Gastrocnemius medialis (tissue), 4 donors: ENCODE results near the gene HBM. TPM values are rescaled to one million over a fixed set of nuclear protein-coding genes. Genes with fewer than 3 reads are reported as not detected.
"Not testable (repeated sequence)": the region's sequence is repeated elsewhere in the genome, so short reads cannot be mapped to it uniquely, and the experiment has no call there.

Source experiments
- ATAC-seq, 2 donors: fragments of 150-250 bp; one replicate each; pipeline ENCODE4 v1.9.1; 2016
- DNase-seq, 2 donors: peaks; one replicate each; pipeline ENCODE4 v3.0.0-alpha.2; 2019
- H3K27ac ChIP-seq, 4 donors: fragments of 200-600 bp; sonication (generic); 1 replicate in 1 of 4; 2 replicates in 3 of 4; pipeline ENCODE4 v1.5.1; 2016 to 2018; ENCODE audit warnings: mild to moderate bottlenecking in 2 of 4, moderate library complexity in 1 of 4
- H3K27me3 ChIP-seq, 3 donors: fragments of 200-600 bp; sonication (generic) in 2 of 3; 1 replicate in 1 of 3; 2 replicates in 2 of 3; pipeline versions ENCODE4 v1.5.1 to v1.6.0; 2016 to 2019; ENCODE audit warnings: mild to moderate bottlenecking in 1 of 3, moderate library complexity in 1 of 3
- H3K36me3 ChIP-seq, 2 donors: fragments of 200-600 bp; sonication (generic) in 1 of 2; one replicate each; pipeline ENCODE4 v1.5.1; 2017 to 2018
- H3K4me1 ChIP-seq, 2 donors: fragments of 200-600 bp; sonication (generic) in 1 of 2; one replicate each; pipeline ENCODE4 v1.5.1; 2016 to 2017; ENCODE audit warnings: mild to moderate bottlenecking in 2 of 2
- H3K4me3 ChIP-seq, 4 donors: fragments of 200-600 bp; sonication (generic) in 3 of 4; 1 replicate in 1 of 4; 2 replicates in 3 of 4; pipeline ENCODE4 v1.5.1; 2016 to 2019; ENCODE audit warnings: mild to moderate bottlenecking in 2 of 4
- H3K9me3 ChIP-seq, 3 donors: fragments of 200-600 bp; sonication (generic) in 2 of 3; 1 replicate in 1 of 3; 2 replicates in 2 of 3; pipeline ENCODE4 v1.5.1; 2016 to 2019
- CTCF ChIP-seq, 5 experiments: fragments of 450-650 bp in 3 of 5; fragments of 200-600 bp in 2 of 5; sonication (generic) in 2 of 5; IDR thresholded peaks in 4 of 5; conservative IDR thresholded peaks in 1 of 5; 1 replicate in 4 of 5; 2 replicates in 1 of 5; pipeline ENCODE4 v1.5.1; 2016 to 2019; ENCODE audit warnings: antibody characterized with exemption in 5 of 5, mild to moderate bottlenecking in 3 of 5, moderate library complexity in 3 of 5
- POLR2A ChIP-seq, 2 donors: fragments of 450-650 bp; IDR thresholded peaks; one replicate each; pipeline ENCODE4 v1.6.1; 2017; ENCODE audit warnings: antibody characterized with exemption in 2 of 2, mild to moderate bottlenecking in 2 of 2, moderate library complexity in 2 of 2
- in situ Hi-C, 4 donors: fragments of 200-750 bp; cut with MboI; loops; one replicate each; pipeline versions ENCODE4 v1.15.0 to v1.8.0; 2017; ENCODE audit warnings: low sequenced_read_pairs in 4 of 4
- intact Hi-C: fragments of 100-400 bp; cut with DNase I; formaldehyde crosslinking; loops from one replicate; pipeline ENCODE4 v1.15.1; 2023; ENCODE audit warnings: low total_unique reads
- total RNA-seq, 4 donors: library from RNA; depleted of rRNA; stranded (reverse); fragments of >200 nt; gene quantifications; one replicate each; pipeline versions ENCODE4 v1.1.0 to v1.2.3, GENCODE V29; 2016

Gene HBM
- total RNA-seq, 4 donors from 2014 or later = not detected

- in situ Hi-C loops = no loop called here
- Histone ChIP-seq H3K9me3 (no peaks in the 10 kb centered on the region), H3K27ac (no peak within 1 kb of the TSS), H3K27me3 (peaks cover 23 to 47% (median 32%) of the 10 kb centered on the region in 3 donors), H3K4me3 (no peak within 1 kb of the TSS), H3K4me1 (peaks cover 6 to 7% of the 10 kb centered on the region in 2 donors), H3K36me3 (no peaks in the 10 kb centered on the region)
- ATAC-seq (no peak), DNase-seq (no peak)
- TF ChIP-seq POLR2A (IDR thresholded peaks at IDR 0.05) (no peak), CTCF (IDR thresholded peaks at IDR 0.05 in 4 of 5, conservative IDR thresholded peaks at IDR 0.05 in 1 of 5) (no peak)
- intact Hi-C loops = no loop called here
Observed at GRCh38 chr16:152141-153128, 13.3 kb upstream of the HBM start, which contains the start of gene HBZ. Gene HBZ, plus strand, starts transcription at chr16:152644. Its CDS starts 266 bp downstream, at chr16:152910.

GRCh38 chr16:153129-153521 lies 12.7 kb upstream of the HBM start:
- H3K36me3 ChIP-seq, H3K9me3 ChIP-seq, H3K4me3 ChIP-seq, H3K27ac ChIP-seq, in situ Hi-C loops, DNase-seq, intact Hi-C loops, H3K4me1 ChIP-seq: not testable (repeated sequence)
- peaks cover 25 to 49% (median 32%) of the 10 kb centered on the region in 3 donors for H3K27me3 ChIP-seq
- ATAC-seq = peak in 1 of 2 donors; percentile 39

- intact Hi-C loops, H3K4me1 ChIP-seq, DNase-seq, H3K27ac ChIP-seq, H3K4me3 ChIP-seq, in situ Hi-C loops, H3K9me3 ChIP-seq, ATAC-seq, H3K36me3 ChIP-seq: not testable (repeated sequence)
- peaks cover 27 to 50% (median 32%) of the 10 kb centered on the region in 3 donors for H3K27me3 ChIP-seq
Observed at GRCh38 chr16:153550-154216, 12.1 kb upstream of the HBM start.

GRCh38 chr16:154217-155030 lies 11.4 kb upstream of the HBM start:
- Histone ChIP-seq H3K27me3 (peaks cover 27 to 49% (median 32%) of the 10 kb centered on the region in 3 donors), H3K4me3 (peak overlapping the region; percentile 47 to 62 (median 53)), H3K9me3 (no peaks in the 10 kb centered on the region), H3K27ac (no peak overlapping the region), H3K4me1 (peaks cover 6 to 7% of the 10 kb centered on the region in 2 donors), H3K36me3 (no peaks in the 10 kb centered on the region)
- no peak for DNase-seq
- no peak for TF ChIP-seq CTCF (IDR thresholded peaks at IDR 0.05 in 4 of 5, conservative IDR thresholded peaks at IDR 0.05 in 1 of 5)
- TF ChIP-seq POLR2A (IDR thresholded peaks at IDR 0.05) = no peak
- ATAC-seq = peak in 1 of 2 donors; percentile 53
- intact Hi-C loops = no loop called here
- in situ Hi-C loops = no loop called here

- peak overlapping the region in 1 of 4 donors; percentile 62 for H3K4me3 ChIP-seq
- DNase-seq (no peak), ATAC-seq (no peak)
- intact Hi-C loops = no loop called here
- peaks cover 27 to 47% (median 32%) of the 10 kb centered on the region in 3 donors for H3K27me3 ChIP-seq
- H3K4me1 ChIP-seq = peaks cover 6 to 7% of the 10 kb centered on the region in 2 donors
- no peak overlapping the region for H3K27ac ChIP-seq
- in situ Hi-C loops = no loop called here
- H3K36me3 ChIP-seq = no peaks in the 10 kb centered on the region
- H3K9me3 ChIP-seq = no peaks in the 10 kb centered on the region
- no peak for TF ChIP-seq CTCF (IDR thresholded peaks at IDR 0.05 in 4 of 5, conservative IDR thresholded peaks at IDR 0.05 in 1 of 5)
Observed at GRCh38 chr16:155031-155398, 10.8 kb upstream of the HBM start.
